ENCODE results near the gene FAM3A. TPM values are rescaled to one million over a fixed set of nuclear protein-coding genes. Genes with fewer than 3 reads are reported as not detected.

The FAM3A gene
- total and polyA plus RNA-seq, 9 of the 15 experiments (the other 6 are each of a cell fraction or from before 2014, with no cell fraction given): 0.75 to 70.6 (median 27.0) TPM

DNA sequence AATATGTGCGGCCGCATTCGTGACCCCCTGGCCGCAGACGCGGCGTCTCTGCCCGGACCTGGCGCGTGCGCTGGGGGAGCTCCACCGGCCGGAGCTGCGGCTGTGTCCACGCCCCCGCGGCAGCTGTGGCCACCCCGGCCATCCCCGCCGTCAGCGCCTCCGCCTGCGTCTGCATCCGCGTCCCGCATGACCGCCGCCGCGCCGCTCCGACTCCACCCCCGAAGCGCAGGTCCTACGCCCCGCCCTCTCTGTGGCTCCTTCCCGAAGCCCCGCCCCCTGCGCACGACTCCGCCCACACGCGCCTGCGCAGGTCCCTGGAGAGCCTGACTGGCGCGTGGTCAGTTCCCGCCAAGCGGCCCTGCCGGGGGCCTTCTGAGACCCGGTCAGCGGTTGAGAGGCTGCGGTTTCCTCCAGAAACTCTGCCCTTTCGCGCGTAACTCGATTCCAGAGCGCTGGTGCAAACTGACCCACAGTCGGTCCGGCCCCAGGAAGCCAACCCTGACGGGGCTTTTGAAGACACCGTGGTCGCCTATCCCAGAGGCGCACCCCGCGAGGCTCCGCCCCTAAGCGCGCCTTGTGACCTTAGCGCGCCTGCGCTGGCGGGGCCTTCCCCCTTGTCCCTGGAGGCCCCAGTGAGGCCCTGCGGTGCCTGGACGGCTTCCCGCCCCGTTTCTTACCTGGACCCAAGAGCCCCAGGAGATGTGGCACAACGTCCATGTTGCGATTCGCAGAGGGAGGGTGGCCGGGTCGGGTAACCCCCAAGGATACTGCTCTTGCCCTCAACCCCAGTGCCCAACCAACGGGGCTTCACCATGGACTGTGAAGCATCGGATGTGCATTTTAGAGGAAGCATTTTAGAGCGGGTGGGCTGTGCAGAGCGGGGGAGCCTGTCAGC, 37.1 kb downstream of the FAM3A start, which contains the start of gene LAGE3 (continued):
- no peak for TF ChIP-seq STAT5B (CRISPR knock-in tag; IDR thresholded peaks at IDR 0.05)
- TF ChIP-seq, protein P1, sequence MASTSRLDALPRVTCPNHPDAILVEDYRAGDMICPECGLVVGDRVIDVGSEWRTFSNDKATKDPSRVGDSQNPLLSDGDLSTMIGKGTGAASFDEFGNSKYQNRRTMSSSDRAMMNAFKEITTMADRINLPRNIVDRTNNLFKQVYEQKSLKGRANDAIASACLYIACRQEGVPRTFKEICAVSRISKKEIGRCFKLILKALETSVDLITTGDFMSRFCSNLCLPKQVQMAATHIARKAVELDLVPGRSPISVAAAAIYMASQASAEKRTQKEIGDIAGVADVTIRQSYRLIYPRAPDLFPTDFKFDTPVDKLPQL (IDR thresholded peaks at IDR 0.05; ENCODE audit: extremely low read depth, insufficient read length): no peak
- no peak for TF ChIP-seq MCM3 (IDR thresholded peaks at IDR 0.05)
- no peak for TF ChIP-seq MAFF (IDR thresholded peaks at IDR 0.05; ENCODE audit: low read length)
- TF ChIP-seq ZBTB7A (IDR thresholded peaks at IDR 0.05; ENCODE audit: borderline replicate concordance, control insufficient read depth, low read depth, low read length): peak; percentile 37; the same call in 1 of the 2 replicates
- TF ChIP-seq, protein P2, sequence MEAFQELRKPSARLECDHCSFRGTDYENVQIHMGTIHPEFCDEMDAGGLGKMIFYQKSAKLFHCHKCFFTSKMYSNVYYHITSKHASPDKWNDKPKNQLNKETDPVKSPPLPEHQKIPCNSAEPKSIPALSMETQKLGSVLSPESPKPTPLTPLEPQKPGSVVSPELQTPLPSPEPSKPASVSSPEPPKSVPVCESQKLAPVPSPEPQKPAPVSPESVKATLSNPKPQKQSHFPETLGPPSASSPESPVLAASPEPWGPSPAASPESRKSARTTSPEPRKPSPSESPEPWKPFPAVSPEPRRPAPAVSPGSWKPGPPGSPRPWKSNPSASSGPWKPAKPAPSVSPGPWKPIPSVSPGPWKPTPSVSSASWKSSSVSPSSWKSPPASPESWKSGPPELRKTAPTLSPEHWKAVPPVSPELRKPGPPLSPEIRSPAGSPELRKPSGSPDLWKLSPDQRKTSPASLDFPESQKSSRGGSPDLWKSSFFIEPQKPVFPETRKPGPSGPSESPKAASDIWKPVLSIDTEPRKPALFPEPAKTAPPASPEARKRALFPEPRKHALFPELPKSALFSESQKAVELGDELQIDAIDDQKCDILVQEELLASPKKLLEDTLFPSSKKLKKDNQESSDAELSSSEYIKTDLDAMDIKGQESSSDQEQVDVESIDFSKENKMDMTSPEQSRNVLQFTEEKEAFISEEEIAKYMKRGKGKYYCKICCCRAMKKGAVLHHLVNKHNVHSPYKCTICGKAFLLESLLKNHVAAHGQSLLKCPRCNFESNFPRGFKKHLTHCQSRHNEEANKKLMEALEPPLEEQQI (IDR thresholded peaks at IDR 0.05): no peak
- TF ChIP-seq, protein P3, sequence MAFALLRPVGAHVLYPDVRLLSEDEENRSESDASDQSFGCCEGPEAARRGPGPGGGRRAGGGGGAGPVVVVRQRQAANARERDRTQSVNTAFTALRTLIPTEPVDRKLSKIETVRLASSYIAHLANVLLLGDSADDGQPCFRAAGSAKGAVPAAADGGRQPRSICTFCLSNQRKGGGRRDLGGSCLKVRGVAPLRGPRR (CRISPR knock-in tag; IDR thresholded peaks at IDR 0.05): no peak
- TF ChIP-seq GABPB2 (CRISPR knock-in tag; conservative IDR thresholded peaks at IDR 0.05): no peak
- TF ChIP-seq, protein P4, sequence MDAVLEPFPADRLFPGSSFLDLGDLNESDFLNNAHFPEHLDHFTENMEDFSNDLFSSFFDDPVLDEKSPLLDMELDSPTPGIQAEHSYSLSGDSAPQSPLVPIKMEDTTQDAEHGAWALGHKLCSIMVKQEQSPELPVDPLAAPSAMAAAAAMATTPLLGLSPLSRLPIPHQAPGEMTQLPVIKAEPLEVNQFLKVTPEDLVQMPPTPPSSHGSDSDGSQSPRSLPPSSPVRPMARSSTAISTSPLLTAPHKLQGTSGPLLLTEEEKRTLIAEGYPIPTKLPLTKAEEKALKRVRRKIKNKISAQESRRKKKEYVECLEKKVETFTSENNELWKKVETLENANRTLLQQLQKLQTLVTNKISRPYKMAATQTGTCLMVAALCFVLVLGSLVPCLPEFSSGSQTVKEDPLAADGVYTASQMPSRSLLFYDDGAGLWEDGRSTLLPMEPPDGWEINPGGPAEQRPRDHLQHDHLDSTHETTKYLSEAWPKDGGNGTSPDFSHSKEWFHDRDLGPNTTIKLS (IDR thresholded peaks at IDR 0.05; ENCODE audit: borderline replicate concordance, low read depth): peak; percentile 65; the same call in 1 of the 2 replicates
- TF ChIP-seq KLF16 (IDR thresholded peaks at IDR 0.05): no peak
- TF ChIP-seq, protein P5, sequence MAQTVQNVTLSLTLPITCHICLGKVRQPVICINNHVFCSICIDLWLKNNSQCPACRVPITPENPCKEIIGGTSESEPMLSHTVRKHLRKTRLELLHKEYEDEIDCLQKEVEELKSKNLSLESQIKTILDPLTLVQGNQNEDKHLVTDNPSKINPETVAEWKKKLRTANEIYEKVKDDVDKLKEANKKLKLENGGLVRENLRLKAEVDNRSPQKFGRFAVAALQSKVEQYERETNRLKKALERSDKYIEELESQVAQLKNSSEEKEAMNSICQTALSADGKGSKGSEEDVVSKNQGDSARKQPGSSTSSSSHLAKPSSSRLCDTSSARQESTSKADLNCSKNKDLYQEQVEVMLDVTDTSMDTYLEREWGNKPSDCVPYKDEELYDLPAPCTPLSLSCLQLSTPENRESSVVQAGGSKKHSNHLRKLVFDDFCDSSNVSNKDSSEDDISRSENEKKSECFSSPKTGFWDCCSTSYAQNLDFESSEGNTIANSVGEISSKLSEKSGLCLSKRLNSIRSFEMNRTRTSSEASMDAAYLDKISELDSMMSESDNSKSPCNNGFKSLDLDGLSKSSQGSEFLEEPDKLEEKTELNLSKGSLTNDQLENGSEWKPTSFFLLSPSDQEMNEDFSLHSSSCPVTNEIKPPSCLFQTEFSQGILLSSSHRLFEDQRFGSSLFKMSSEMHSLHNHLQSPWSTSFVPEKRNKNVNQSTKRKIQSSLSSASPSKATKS (CRISPR knock-in tag; IDR thresholded peaks at IDR 0.05): no peak
- TF ChIP-seq BRD9 (IDR thresholded peaks at IDR 0.05; ENCODE audit: low read depth, partially characterized antibody): no peak
- peak; percentile 16; the same call in 1 of the 2 replicates for TF ChIP-seq CBFA2T3 (IDR thresholded peaks at IDR 0.05)
- peak; percentile 67; the same call in 1 of the 2 replicates for TF ChIP-seq PHF8 (IDR thresholded peaks at IDR 0.05; ENCODE audit: borderline replicate concordance, low read length)
- no peak for TF ChIP-seq POLR3A (IDR thresholded peaks at IDR 0.05; ENCODE audit: borderline replicate concordance, extremely low read depth, insufficient read depth, insufficient read length)
- no peak for TF ChIP-seq DPF2 (IDR thresholded peaks at IDR 0.05)
- TF ChIP-seq, protein P6, sequence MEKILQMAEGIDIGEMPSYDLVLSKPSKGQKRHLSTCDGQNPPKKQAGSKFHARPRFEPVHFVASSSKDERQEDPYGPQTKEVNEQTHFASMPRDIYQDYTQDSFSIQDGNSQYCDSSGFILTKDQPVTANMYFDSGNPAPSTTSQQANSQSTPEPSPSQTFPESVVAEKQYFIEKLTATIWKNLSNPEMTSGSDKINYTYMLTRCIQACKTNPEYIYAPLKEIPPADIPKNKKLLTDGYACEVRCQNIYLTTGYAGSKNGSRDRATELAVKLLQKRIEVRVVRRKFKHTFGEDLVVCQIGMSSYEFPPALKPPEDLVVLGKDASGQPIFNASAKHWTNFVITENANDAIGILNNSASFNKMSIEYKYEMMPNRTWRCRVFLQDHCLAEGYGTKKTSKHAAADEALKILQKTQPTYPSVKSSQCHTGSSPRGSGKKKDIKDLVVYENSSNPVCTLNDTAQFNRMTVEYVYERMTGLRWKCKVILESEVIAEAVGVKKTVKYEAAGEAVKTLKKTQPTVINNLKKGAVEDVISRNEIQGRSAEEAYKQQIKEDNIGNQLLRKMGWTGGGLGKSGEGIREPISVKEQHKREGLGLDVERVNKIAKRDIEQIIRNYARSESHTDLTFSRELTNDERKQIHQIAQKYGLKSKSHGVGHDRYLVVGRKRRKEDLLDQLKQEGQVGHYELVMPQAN (IDR thresholded peaks at IDR 0.05; ENCODE audit: borderline replicate concordance): no peak; the same call in 1 of the 2 replicates
